GM18526 (cell line): ENCODE data around the gene CAPG.

Source experiments
- POLR2A ChIP-seq: IDR thresholded peaks from 3 replicates; pipeline ENCODE4 v1.6.1; 2011; ENCODE audit not compliant: insufficient read length; ENCODE audit errors: extremely low read depth

The CAPG gene

GRCh38 chr2:85409845-85410583 is at the start of gene CAPG:
Gene CAPG (minus strand): TSS chr2:85410366. CDS start chr2:85402145, 8,221 bp downstream.
- peak; percentile 50 for TF ChIP-seq POLR2A

DNA sequence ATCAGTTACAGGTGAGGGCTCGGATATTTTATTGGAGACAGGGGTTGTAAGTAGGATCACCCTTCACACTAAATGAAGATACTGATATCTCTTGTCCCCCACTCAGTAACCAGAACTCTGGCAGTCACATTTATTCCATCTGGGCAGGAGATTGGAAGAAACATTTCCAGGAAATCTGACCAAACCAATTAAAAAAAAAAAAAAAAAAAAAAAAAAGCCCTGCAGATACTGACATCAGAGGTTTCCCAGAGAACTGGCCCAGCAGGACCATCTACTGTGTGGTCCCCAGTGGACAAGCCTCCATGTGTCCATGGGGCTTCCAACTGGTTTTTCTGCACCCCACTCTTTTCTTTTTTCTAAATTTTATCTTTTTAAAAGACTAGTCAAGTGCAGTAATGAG is 49.6 kb upstream of the CAPG start:
- no peak for TF ChIP-seq POLR2A

DNA sequence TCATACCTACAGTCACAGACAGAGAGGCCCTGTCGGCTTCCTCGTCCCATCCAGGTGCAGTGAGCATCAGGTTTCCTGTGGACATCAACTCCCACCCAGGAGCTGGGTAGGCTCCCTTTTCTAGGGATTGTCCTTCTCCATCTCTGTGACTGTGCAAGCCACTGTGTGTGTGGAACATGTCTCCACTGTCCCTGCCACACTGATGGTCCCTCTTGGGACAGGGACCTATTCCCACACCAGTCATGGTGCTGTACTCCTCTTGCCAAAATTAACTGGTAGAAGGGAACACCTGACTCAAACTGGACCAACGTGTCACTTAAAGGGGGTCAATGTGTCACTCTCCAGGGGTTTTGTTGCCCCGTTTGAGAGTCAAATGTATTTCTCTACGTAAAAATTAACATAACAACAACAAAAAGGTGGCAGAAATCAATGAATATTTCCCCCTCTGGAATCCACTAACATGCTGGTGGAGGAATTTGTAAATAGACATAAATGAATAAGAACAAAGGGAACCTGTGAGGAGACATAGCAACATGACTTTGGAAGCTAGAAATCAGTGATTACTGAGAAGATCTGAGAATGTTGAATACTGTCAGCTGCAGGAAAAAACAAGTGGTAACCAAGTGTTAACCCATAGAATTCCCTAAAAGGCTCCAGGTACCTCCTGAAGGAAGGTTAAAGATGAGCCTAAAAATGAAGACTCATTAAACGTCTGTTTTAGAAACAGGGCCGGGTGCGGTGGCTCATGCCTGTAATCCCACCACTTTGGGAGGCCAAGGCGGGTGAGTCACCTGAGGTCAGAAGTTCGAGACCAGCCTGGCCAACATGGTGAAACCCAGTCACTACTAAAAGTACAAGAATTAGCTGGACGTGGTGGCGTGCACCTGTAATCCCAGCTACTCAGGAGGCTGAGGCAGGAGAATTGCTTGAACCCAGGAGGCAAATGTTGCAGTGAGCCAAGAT is 48.7 kb upstream of the CAPG start:
- no peak for TF ChIP-seq POLR2A

DNA sequence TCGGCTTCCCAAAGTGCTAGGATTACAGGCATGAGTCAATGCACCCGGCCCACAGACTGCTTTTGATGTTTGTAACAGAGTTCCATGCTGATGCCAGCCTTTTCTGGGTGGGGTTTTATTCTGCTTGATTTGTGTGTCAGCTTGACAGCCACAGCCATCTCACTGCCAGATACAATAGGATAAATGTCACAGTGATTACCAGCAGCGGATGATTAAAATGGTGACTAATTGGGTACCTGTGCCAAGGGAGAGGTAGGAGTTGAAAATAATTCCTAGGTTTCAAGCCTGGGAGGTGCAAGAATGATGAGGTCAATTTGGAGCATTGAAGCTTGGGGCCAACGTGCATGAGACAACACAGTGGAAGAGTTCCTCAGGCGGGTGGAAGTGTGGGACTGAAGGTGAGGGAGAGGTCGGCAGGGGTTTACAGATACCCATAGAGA is 47.7 kb upstream of the CAPG start:
- no peak for TF ChIP-seq POLR2A

DNA sequence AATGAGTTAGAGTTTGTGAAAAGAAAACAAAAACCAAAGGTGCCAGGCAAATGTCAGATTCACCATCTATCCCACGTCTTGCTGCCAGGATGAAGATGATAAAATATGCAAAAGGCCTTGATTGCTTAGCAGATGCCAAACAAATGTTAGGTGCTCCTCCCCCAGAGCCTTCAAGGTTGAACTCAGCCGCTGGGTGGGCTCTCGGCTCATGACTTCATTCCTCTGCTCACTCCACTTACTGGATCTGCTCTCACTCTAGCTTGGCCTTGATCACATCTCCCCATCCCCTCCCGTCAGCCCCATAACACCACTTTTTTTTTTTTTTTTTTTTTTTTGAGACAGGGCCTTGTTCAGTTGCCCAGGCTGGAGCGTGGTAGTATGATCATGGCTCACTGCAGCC is 46.9 kb upstream of the CAPG start:
- no peak for TF ChIP-seq POLR2A

- no peak for TF ChIP-seq POLR2A
Observed at GRCh38 chr2:85455552-85456090, 45.5 kb upstream of the CAPG start.

DNA sequence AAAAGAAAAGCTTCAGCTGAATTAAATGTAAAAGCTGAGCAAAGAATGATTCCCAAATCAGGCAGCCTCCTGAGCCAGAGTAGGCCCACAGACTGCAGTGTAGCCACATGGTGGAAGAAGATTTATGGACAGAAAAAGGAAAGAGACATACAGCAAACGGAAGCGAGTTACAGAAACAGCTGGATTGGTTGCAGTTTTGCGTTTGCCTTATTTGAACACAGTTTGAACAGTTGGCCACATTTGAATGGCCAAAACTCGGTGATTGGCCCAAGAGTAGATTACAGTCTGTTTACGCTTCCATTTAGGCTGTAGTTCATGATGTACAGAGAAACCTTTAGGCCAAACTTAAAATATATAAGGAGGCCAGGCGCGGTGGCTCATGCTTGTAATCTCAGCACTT is 43.4 kb upstream of the CAPG start:
- no peak for TF ChIP-seq POLR2A

DNA sequence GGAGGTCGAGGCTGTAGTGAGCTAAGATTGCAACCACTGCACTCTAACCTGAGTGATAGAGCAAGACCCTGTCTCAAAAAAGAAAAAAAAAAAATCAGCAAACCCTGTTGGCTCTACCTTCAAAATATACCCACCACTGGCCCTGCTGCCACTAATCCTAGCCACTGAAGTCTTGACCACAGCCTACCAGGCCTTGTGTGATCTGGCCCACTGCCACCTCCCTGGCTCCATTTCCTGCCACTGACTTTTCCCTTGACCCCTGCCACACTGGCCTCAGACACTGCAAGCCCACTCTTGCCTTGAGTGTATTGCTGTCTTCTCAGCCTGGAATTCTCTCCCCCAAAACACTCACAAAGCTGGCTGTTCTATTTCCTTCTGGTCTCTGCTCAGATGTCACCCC is 42.1 kb upstream of the CAPG start:
- TF ChIP-seq POLR2A: no peak

GRCh38 chr2:85449214-85449588 is 39.0 kb upstream of the CAPG start:
- no peak for TF ChIP-seq POLR2A

DNA sequence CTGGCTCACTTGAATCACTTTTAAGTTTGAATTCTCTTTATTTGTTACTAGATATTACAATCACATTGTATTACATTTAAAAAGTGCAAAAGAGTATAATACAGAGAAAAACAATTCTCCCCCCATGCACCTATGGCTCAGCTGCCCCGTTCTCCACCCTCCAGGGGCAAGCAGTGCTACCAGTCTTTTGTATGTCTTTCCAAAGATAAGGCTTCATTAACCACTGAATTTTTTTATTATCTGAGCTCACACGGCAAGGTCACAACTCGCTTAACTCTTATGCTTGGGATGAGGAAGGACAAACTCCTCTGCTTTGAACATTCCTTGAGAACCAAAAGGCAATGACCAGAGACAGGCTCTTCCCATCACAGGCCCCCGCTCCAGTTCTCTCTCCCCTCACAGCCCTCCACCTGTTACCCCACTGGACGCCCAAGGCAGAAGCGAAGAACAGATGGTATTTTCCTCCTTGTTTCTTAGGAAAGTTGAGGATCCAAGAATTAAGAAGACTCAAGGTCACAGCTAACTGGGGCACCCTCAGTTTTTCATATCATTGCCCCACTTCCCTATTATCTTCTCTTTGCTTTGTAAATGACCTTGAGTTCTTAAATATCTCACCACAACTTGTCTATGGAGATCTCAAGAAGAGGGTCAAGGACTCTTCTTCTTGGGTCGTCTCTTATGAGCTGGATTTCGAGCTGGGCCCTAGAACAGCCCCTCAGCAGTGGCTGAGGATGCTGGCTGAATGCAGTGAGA is 38.5 kb upstream of the CAPG start:
- no peak for TF ChIP-seq POLR2A

GRCh38 chr2:85447222-85447585 is 37.0 kb upstream of the CAPG start:
- TF ChIP-seq POLR2A: no peak

- TF ChIP-seq POLR2A: no peak
Observed at GRCh38 chr2:85446296-85447221, 36.4 kb upstream of the CAPG start.

DNA sequence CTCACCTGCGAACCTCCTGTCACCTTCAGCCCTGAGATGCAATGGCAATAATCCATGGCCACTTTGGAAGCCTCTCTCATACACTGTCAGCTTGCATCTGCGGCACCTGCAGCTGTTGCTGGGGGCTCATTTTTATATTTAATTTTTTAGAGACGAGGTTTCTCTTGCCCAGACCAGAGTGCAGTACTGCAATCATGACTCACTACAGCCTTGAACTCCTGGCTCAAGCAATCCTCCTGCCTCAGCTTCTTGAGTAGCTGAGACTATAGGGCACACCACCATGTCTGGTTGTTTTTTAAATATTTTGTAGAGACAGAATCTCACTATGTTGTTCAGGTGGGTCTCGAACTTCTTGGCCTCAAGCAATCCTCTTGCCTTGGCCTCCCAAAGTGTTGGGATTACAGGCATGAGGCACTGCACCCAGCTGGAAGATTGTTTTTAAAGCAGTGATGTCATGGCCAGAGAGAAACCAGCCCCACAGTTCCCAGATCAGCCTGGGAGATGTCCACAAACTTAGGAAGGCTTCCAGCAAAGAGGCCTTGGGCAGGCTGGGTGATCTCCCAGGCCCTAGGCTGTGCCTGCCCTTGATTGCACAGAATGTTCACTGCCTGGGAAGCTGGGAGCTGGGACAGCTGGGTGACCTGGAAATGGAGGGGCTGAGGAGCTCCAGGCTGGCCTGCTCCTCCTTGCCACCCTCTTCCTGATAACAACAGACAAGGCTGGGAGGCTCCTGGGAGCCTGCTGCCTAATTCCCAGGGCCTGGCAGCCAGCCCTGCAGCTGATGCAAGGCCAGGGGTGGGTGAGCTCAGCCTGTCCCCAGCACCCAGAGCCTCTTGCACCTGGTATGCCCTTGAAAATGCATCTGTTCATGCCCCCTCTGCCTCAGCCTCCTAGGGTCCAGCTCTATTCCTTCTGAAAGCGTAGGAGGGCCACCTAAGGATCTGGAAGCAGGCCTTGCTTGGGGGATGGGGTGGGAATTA is 35.4 kb upstream of the CAPG start:
- no peak for TF ChIP-seq POLR2A
